Activated T-helper 2 cell treated with anti-CD3 and anti-CD28 coated beads, Interferon-gamma antibody, Interleukin-2, Interleukin-4, amounts not matched to agents 10 μg/mL and 5 μg/mL and 100 μg/mL, durations not matched to agents 14 hours and 24 hours and 36 hours (primary cell): Measurements from ENCODE around the gene ATG2A. TPM values are rescaled to one million over a fixed set of nuclear protein-coding genes. Genes with fewer than 3 reads are reported as not detected.

Experiments
- DNase-seq: peaks from one replicate; pipeline ENCODE4 v3.0.0; 2021; ENCODE audit warnings: low spot score
- H3K27ac Mint-ChIP-seq: one replicate; pipeline ENCODE4 v1.8.0; 2021; ENCODE audit warnings: mixed read lengths
- H3K27me3 Mint-ChIP-seq: one replicate; pipeline ENCODE4 v1.8.0; 2021; ENCODE audit warnings: low read depth, mixed read lengths
- H3K36me3 Mint-ChIP-seq: one replicate; pipeline ENCODE4 v1.8.0; 2021; ENCODE audit warnings: low read depth, mixed read lengths
- H3K4me1 Mint-ChIP-seq: one replicate; pipeline ENCODE4 v1.8.0; 2021; ENCODE audit warnings: low read depth, mixed read lengths
- H3K4me3 Mint-ChIP-seq: one replicate; pipeline ENCODE4 v1.8.0; 2021; ENCODE audit warnings: low read depth, mild to moderate bottlenecking, moderate library complexity, mixed read lengths
- H3K9me3 Mint-ChIP-seq: one replicate; pipeline ENCODE4 v1.8.0; 2021; ENCODE audit warnings: mixed read lengths
- intact Hi-C: fragments of 100-400 bp; cut with micrococcal nuclease; formaldehyde crosslinking; loops from one replicate; pipeline ENCODE4 v1.15.1; 2023
- total RNA-seq: library from RNA; stranded (reverse); gene quantifications from 2 replicates; pipeline ENCODE4 v1.2.3, GENCODE V29; 2022

Gene ATG2A
- total RNA-seq, 1 donor from 2014 or later = 20.7 TPM

GRCh38 chr11:64908766-64909165 is 8.2 kb downstream of the ATG2A start:
- H3K27ac Mint-ChIP-seq = no peak overlapping the region

GRCh38 chr11:64906314-64906635 is 10.7 kb downstream of the ATG2A start:
- Mint-ChIP-seq H3K27me3 (no peaks in the 10 kb centered on the region), H3K27ac (no peak overlapping the region), H3K36me3 (peaks cover 25% of the 10 kb centered on the region), H3K9me3 (no peaks in the 10 kb centered on the region), H3K4me1 (no peaks in the 10 kb centered on the region), H3K4me3 (no peak overlapping the region)
- no peak for DNase-seq
- intact Hi-C loops = no loop called here

More at GRCh38 chr11:64908766-64909165, 8.2 kb downstream of the ATG2A start:
- DNase-seq = no peak
- H3K36me3 Mint-ChIP-seq = peaks cover 31% of the 10 kb centered on the region
- H3K4me1 Mint-ChIP-seq = no peaks in the 10 kb centered on the region
- H3K9me3 Mint-ChIP-seq = no peaks in the 10 kb centered on the region
- H3K27me3 Mint-ChIP-seq = no peaks in the 10 kb centered on the region
- intact Hi-C loops = no loop called here
- no peak overlapping the region for H3K4me3 Mint-ChIP-seq

- H3K4me1 Mint-ChIP-seq = no peaks in the 10 kb centered on the region
- intact Hi-C loops = no loop called here
- no peaks in the 10 kb centered on the region for H3K27me3 Mint-ChIP-seq
- no peak overlapping the region for H3K4me3 Mint-ChIP-seq
- no peak overlapping the region for H3K27ac Mint-ChIP-seq
- H3K36me3 Mint-ChIP-seq = peaks cover 21% of the 10 kb centered on the region
- no peaks in the 10 kb centered on the region for H3K9me3 Mint-ChIP-seq
- DNase-seq = no peak
Measured at GRCh38 chr11:64905516-64906313, 11.3 kb downstream of the ATG2A start.

- H3K4me3 Mint-ChIP-seq = no peak overlapping the region
- no peak overlapping the region for H3K27ac Mint-ChIP-seq
Measured at GRCh38 chr11:64903291-64903833, 13.6 kb downstream of the ATG2A start.

GRCh38 chr11:64902102-64902900 is 14.7 kb downstream of the ATG2A start:
- peaks cover 30% of the 10 kb centered on the region for H3K36me3 Mint-ChIP-seq
- intact Hi-C loops = no loop called here
- no peaks in the 10 kb centered on the region for H3K9me3 Mint-ChIP-seq
- no peak overlapping the region for H3K27ac Mint-ChIP-seq
- no peak overlapping the region for H3K4me3 Mint-ChIP-seq
- peaks cover 4% of the 10 kb centered on the region for H3K4me1 Mint-ChIP-seq
- no peaks in the 10 kb centered on the region for H3K27me3 Mint-ChIP-seq
- DNase-seq = no peak

More at GRCh38 chr11:64903291-64903833, 13.6 kb downstream of the ATG2A start:
- Mint-ChIP-seq H3K4me1 (peaks cover 4% of the 10 kb centered on the region), H3K27me3 (no peaks in the 10 kb centered on the region), H3K9me3 (no peaks in the 10 kb centered on the region), H3K36me3 (peaks cover 34% of the 10 kb centered on the region)
- intact Hi-C loops = no loop called here
- no peak for DNase-seq

GRCh38 chr11:64900774-64901173 is 16.2 kb downstream of the ATG2A start:
- no peak for DNase-seq
- no peaks in the 10 kb centered on the region for H3K27me3 Mint-ChIP-seq
- H3K4me1 Mint-ChIP-seq = peaks cover 4% of the 10 kb centered on the region
- H3K4me3 Mint-ChIP-seq = no peak overlapping the region
- H3K36me3 Mint-ChIP-seq = peaks cover 33% of the 10 kb centered on the region
- H3K9me3 Mint-ChIP-seq = no peaks in the 10 kb centered on the region
- H3K27ac Mint-ChIP-seq = no peak overlapping the region
- intact Hi-C loops = no loop called here

GRCh38 chr11:64900263-64900678 is 16.7 kb downstream of the ATG2A start:
- Mint-ChIP-seq H3K4me1 (peaks cover 4% of the 10 kb centered on the region), H3K27me3 (no peaks in the 10 kb centered on the region), H3K27ac (peak overlapping the region; percentile 85), H3K4me3 (no peak overlapping the region), H3K36me3 (peaks cover 29% of the 10 kb centered on the region), H3K9me3 (no peaks in the 10 kb centered on the region)
- DNase-seq = peak; percentile 22
- intact Hi-C loops = no loop called here

GRCh38 chr11:64898541-64898940 is 18.5 kb downstream of the ATG2A start:
- no peaks in the 10 kb centered on the region for H3K27me3 Mint-ChIP-seq
- peaks cover 4% of the 10 kb centered on the region for H3K4me1 Mint-ChIP-seq
- intact Hi-C loops = no loop called here
- peaks cover 30% of the 10 kb centered on the region for H3K36me3 Mint-ChIP-seq
- no peak overlapping the region for H3K4me3 Mint-ChIP-seq
- no peaks in the 10 kb centered on the region for H3K9me3 Mint-ChIP-seq
- H3K27ac Mint-ChIP-seq = no peak overlapping the region
- no peak for DNase-seq

- Mint-ChIP-seq H3K4me1 (peaks cover 4% of the 10 kb centered on the region), H3K36me3 (peaks cover 30% of the 10 kb centered on the region), H3K27ac (no peak overlapping the region), H3K9me3 (no peaks in the 10 kb centered on the region), H3K4me3 (no peak overlapping the region), H3K27me3 (no peaks in the 10 kb centered on the region)
- intact Hi-C loops = no loop called here
- no peak for DNase-seq
Measured at GRCh38 chr11:64898076-64898445, 18.9 kb downstream of the ATG2A start.

GRCh38 chr11:64897381-64898075 is 19.5 kb downstream of the ATG2A start:
- Mint-ChIP-seq H3K36me3 (peaks cover 30% of the 10 kb centered on the region), H3K27ac (no peak overlapping the region), H3K27me3 (no peaks in the 10 kb centered on the region), H3K4me1 (peaks cover 4% of the 10 kb centered on the region), H3K9me3 (no peaks in the 10 kb centered on the region), H3K4me3 (no peak overlapping the region)
- no peak for DNase-seq
- intact Hi-C loops = no loop called here

- H3K27ac Mint-ChIP-seq = no peak overlapping the region
- H3K4me3 Mint-ChIP-seq = no peak overlapping the region
- no peaks in the 10 kb centered on the region for H3K9me3 Mint-ChIP-seq
- peaks cover 4% of the 10 kb centered on the region for H3K4me1 Mint-ChIP-seq
- DNase-seq = no peak
- H3K27me3 Mint-ChIP-seq = no peaks in the 10 kb centered on the region
- intact Hi-C loops = no loop called here
- peaks cover 24% of the 10 kb centered on the region for H3K36me3 Mint-ChIP-seq
Measured at GRCh38 chr11:64896448-64897022, 20.5 kb downstream of the ATG2A start.

GRCh38 chr11:64894812-64895452 is 22.1 kb downstream of the ATG2A start:
- Mint-ChIP-seq H3K4me1 (peaks cover under 1% of the 10 kb centered on the region), H3K27me3 (no peaks in the 10 kb centered on the region), H3K27ac (no peak overlapping the region), H3K36me3 (peaks cover 16% of the 10 kb centered on the region), H3K9me3 (no peaks in the 10 kb centered on the region), H3K4me3 (no peak overlapping the region)
- intact Hi-C loops = loop anchor here (1.0 to 2.0 kb wide), 2 partner anchors 16 to 48 kb away; partner anchors contain the start of gene EHD1
- DNase-seq = no peak
